ENCODE data around the gene OCIAD1.
A peak's percentile ranks its signal among the peaks of the same experiment; 100 is the strongest.

Gene OCIAD1

DNA sequence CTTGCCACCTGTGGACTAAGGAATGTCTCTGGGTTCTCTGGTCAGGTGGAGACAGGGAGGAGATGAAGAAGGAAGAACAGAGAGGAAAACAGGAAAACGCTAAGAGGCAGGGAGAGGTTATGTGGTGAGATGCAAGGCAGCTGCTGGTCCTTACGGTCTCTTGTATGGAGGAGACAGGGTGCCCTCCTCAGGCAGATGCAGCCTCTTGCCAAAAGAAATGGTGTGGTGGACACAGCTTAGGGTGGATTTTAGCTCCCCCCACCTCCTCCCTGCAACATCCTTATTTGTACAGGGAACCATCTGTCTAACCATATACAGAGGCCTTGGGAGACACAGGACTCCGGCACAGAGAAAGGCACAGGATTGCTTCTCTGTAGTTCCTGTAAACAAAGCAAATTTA, 66.0 kb downstream of the OCIAD1 start:
- DNase-seq, result no peak

DNA sequence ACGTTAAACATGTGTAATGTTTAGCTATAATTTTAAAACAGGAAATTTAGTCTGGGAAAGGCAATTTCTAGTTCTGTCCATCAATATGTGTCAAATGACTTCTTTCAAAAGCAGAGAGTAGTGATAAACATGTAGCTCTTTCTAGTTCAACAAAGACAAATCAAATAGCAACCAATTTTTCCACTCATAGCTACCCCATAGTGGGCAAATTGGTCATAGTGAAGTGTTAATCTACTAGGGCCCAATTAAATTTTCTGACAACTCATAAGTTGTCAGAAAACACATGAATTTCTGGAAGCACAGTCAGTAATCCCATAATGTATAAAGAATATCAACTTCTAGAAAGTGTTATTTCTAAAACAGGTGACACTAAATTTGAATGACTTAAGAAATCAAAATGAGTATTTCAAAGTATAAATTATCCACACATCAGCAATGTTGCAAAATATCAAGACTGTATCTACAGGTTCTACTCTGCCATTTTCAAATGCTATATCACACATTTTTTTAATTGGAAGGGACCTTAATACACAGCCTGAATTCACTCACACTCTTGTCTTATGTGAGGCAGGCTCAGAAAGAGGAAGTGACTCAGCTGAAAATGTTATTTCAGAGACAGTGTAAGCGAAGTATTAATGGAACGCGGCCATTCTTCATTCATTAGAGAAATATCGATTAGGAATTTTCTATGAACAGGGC, 68.0 kb downstream of the OCIAD1 start:
- peak in 1 of 5 donors; percentile 32 for DNase-seq

DNA sequence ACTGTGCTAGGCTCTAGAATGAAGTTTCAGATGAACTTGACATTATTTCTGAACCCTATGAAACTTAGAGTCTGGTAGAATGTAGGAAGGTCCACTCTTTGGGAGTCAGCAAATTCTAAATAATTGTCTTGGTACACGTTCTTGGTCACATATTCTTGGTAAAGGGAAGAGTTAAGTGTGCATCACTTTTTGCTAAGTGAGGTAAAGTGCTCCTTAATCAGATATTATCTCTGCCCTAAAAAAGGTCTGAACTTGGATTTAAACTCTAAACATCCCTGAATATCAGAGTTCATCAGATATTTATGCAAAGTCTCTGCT, 68.5 kb downstream of the OCIAD1 start:
- DNase-seq, result no peak

DNA sequence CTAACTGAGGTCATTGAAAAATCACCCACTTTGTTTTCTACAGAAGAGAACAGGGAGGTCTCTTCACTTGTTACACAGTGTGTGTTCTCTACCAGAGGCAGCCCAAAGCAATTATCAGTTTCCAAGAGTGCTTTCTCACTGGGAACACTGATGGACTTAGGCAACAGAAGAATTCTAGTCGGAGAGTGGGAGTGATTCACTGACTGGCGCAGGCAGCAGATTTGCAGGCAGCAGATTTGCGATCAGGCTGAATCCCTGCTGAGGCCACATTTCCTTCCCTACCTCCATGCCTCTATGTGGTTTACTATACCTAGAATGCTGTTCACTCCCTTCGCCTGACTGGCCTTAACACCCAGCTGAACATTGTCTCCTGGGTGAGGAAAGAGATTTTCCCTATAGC, 69.1 kb downstream of the OCIAD1 start:
- no peak for DNase-seq

DNA sequence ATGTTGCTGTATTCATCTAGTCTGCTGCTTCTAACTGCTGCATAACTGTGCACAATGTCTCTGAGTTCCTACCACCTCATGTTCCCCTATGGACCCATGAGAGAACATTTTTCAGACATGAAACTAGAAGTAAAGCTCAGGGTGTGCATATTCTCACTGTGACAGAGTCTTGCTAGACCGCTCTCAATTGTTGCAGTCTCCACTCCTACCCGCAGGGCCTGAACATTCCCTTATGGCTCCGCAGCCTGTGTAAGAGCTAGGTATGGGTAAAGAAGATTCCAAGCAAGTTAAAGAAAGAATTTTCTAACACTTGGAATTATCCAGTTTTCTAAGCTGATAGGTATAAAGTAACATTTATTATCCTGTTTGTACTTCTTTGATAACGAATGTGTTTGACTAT, 70.3 kb downstream of the OCIAD1 start:
- DNase-seq, result no peak

DNA sequence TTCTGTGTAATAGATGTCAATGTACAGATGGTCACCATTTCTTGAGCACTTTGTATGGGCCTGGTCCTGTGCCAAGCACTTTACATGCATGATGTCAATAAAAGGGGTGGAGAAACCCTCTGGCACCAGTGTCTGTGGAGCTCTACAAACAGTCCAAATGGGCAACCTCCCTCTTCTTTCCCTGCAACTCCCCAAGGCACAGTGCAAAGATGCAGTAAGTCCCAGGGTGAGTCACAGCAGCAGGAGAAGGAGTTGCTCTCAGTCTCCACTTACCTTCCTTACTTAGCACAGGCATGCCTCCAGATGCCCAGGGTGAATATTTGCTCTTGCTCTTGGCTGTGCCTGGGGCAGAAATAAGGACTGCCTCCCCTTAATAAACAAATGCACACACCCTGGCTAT, 71.4 kb downstream of the OCIAD1 start:
- DNase-seq, result no peak

DNA sequence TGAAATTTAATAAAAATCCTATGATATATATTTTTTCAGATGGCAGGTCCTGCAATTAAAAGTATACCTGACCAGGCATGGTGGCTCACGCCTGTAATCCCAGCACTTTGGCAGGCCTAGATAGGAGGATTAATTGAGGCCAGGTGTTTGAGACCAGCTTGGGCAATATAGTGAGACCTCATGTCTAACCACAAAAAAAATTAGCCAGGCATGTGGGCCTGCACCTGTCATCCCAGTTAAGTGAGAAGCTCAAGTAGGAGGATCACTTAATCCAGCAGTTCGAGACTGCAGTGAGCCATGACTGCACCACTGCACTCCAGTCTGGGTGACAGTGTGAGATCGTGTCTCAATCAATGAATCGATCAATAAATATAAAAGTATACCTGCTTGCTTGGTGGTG, 73.2 kb downstream of the OCIAD1 start:
- no peak for DNase-seq

DNA sequence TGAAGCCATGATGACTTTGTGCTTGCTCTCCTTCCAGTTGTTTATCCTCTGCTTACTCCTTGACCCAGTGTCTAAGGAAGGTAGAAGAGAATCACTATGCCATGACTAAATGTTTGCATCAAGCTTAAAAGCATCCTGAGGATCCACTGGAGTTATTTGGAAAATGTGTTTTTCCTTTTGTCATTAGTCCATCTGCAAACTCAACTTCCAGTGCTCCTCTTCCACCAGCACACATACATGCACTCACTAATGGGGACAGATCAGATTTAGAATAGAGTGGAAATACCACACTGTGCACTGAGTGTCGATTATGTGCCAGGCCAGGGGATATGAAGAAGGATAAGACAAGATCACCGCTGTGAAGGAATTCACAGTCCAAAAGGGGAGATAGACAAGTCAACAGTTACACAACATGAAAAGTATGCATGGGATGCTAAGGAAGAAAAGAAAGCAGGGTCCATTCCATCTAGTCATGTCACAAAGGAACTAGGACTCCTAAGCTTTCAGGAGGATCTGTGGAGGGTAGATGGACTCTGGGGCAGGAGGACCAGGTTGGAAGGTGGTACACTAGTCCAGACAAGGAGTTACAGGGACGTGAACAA, 73.8 kb downstream of the OCIAD1 start:
- DNase-seq, result no peak

DNA sequence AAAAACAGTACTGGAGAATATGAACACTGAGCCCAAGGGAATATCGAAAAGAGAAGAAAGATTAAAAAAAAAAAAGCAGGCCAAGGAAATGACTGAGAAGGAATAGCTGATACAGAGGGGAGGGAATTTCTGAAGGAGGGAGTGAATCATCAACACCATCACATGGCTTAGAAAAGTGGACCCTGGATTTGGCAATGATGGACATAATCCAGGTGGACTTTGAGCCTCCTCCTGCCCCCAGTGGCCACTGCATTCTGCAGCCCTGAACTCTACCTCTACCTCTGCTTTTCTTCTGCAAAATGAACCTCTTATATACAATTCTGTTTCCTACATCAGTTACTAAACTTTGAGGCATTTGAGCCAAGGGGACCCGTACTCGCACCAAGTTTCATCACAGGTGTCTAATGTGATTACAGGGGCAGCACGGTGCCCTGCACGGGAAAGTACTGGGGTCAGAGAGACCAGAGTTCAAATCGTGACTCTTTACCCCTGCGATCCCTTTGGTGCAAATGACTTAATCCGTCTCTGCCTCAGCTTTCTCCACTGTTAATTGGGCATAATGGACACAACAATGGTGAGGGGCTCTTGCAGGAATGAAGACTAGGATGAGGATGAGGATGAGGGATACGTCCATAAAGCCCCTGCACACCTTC, 74.6 kb downstream of the OCIAD1 start:
- DNase-seq, result no peak

DNA sequence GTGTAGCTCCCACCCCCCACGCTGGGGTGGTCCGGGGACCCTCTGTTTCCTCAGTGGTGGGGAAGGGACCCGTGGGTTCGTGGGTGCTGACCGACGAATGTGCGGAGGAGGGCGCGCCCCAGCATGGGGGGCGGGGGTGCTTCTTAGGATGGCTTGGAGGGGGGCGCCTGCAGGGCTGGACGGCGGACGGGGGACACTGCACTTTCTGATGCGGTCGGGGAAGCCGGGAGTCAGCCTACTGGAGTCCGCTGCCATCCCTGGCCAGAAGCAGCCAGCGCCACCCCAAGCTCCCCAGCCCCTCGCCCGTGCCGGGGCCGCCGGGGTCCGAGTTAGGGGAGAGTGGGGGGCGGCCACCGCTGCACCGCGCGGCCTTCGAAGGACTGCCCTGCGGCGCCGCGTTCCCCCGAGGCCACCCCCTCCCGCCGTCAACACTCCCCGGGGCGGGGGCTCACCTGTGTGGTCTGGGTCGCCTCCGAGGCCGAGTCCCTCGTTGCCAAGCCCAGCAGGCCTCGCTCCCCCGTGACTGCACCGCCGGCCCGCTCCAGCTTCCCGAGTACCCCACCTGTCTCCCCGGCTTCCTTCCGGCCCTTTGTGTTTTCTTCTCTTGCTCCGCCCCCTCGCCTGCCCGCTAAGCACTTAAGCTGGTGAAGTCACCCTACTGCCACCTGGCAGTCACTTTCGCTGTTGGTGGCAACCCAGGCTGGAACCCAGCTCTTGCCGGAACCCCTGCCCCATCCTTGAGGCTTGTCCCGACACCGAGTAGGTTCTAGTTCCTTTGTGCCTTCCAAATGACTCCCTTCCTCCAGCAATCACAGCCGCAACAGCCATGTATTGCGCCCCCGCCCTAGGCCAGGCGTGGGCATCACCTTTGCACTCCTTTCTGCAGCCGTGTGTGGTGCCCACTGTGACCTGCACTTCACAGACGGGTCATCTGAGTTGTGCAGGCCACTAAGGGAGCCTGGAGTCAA, 75.6 kb downstream of the OCIAD1 start, which contains the start of gene OCIAD2:
OCIAD2 (minus strand) TSS at position 569 of the 968 bp plus-strand sequence. CDS start 2,225 bp downstream, outside the sequence.
- peak; percentile 71 to 88 (median 80) for DNase-seq

DNA sequence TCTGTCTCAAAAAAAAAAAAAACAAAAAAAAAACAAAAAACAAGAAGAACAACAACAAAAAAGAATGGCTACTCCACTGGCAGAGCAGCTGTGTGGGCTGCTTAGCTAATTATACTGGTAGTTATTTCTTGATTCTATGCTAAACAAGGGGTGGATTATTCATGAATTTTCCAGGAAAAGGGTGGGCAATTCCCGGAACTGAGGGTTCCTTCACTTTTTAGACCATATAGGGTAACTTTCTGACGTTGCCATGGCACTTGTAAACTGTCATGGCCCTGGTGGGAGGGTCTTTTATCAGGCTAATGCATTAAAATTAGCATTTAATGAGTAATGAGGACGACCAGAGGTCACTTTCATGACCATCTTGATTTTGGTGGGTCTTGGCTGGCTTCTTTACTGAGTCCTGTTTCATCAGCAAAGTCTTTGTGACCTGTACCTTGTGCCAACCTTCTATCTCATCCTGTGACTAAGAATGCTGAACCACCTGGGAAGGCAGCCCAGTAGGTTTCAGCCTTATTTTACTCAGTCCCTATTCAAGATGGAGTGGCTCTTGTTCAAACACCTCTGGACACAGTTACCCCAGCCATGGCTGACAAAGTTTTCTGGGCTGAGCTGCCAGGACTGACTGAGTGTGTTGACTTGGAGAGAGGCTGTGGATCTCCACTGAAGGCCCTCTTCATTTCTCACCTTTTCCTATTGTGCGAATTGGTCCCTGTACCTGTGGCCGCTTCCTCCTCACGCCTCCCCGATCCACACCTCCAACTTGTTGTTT, 77.0 kb downstream of the OCIAD1 start:
- DNase-seq, result no peak

DNA sequence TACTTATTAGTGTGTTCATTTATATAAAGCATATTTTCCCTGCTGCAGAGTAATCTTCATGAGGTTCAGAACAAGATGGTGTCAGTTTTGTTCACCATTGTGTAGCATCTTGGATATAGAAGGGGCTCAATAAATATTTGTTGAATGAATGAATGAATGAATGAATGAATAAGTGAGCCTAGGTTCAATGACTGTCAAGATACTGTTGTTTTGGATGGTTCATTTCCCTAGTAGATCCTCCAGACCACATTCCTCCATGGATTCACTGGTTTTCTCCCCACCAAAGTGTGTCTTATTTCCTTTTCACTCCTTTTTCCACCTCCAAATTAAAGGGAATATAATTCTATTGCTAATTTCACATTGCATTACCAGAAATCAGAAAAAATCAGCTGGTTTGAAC, 77.8 kb downstream of the OCIAD1 start:
- DNase-seq, result no peak

DNA sequence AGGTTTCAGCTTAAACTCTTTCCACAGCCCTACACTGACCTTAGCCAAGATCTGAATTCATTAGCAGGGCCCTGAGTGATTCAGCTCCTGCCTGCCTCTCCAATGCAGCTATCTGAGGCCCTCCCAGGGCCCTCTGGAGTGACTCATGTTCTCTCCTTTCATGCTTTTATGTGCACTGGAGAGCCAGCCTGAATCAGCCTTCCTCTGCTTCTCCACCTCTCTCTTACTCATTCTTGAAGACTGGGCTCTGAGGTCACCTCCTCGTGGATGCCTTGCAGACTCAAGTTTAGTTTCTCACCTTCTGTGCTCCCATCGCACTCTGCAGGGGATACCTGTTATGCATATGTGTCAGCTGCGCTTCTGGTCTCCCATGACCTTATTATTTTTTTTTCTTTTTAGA, 78.8 kb downstream of the OCIAD1 start:
- DNase-seq, result peak in 1 of 5 donors; percentile 66

DNA sequence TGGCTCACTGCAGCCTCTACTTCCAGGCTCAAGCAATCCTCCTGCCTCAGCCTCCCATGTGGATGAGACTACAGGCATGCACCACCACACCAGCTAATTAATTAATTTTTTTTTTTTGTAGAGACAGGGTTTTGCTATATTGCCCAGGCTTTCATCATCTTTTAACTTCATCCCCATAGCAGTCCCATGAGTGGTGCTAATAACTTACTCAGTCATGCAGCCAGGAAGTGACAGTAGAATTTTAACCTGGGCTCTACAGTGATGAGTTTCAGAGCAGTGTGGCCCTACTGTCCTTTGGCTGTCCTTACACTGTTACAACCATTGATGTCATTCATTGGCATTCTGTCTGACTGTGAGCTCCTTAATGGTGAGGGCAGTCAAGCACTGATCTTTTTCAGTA, 79.6 kb downstream of the OCIAD1 start:
- peak in 1 of 5 donors; percentile 8 for DNase-seq

Data from T-helper 1 cell (primary cell).